GM23338 (cell line): ENCODE data around the gene MT1B. TPM values are rescaled to one million over a fixed set of nuclear protein-coding genes. Genes with fewer than 3 reads are reported as not detected.

Experiments used
- ATAC-seq: fragments of 200-7000 bp; cut with Tn5 transposase; 3 replicates; pipeline ENCODE4 v1.9.1; 2020
- DNase-seq: peaks from one replicate; pipeline ENCODE4 v3.0.0-alpha.2; 2015; ENCODE audit warnings: low spot score
- H2AFZ ChIP-seq: fragments of 200-600 bp; sonication (generic); 2 replicates; pipeline ENCODE4 v1.8.0; 2016; ENCODE audit warnings: antibody characterized with exemption, mild to moderate bottlenecking, moderate library complexity
- H3F3A ChIP-seq: fragments of 200-600 bp; sonication (generic); replicated peaks from 2 replicates; pipeline ENCODE4 v1.8.0; 2017; ENCODE audit warnings: antibody characterized with exemption, mixed run types, low read depth
- H3K27ac ChIP-seq: fragments of 200-600 bp; sonication (generic); 2 replicates; pipeline ENCODE4 v1.6.1; 2016; ENCODE audit warnings: low read depth
- H3K27me3 ChIP-seq: fragments of 200-600 bp; sonication (generic); 2 replicates; pipeline ENCODE4 v1.8.0; 2016; ENCODE audit warnings: mild to moderate bottlenecking, mixed run types, moderate library complexity; ENCODE audit not compliant: insufficient read depth
- H3K36me3 ChIP-seq: fragments of 200-600 bp; sonication (generic); 2 replicates; pipeline ENCODE4 v1.8.0; 2016; ENCODE audit warnings: mild to moderate bottlenecking; ENCODE audit not compliant: insufficient read depth
- H3K4me1 ChIP-seq: fragments of 200-600 bp; sonication (generic); 2 replicates; pipeline ENCODE4 v1.8.0; 2016; ENCODE audit warnings: mild to moderate bottlenecking, moderate library complexity; ENCODE audit not compliant: insufficient read depth
- H3K4me2 ChIP-seq: fragments of 200-600 bp; sonication (generic); 2 replicates; pipeline ENCODE4 v1.7.1; 2017; ENCODE audit warnings: mixed run types
- H3K4me3 ChIP-seq: fragments of 200-600 bp; sonication (generic); 2 replicates; pipeline ENCODE4 v1.6.1; 2016; ENCODE audit warnings: mixed run types
- H3K79me2 ChIP-seq: fragments of 200-600 bp; sonication (generic); replicated peaks from 2 replicates; pipeline ENCODE4 v1.8.0; 2017; ENCODE audit warnings: mild to moderate bottlenecking; ENCODE audit not compliant: insufficient read depth
- H3K9me2 ChIP-seq: fragments of 200-600 bp; sonication (generic); 2 replicates; pipeline ENCODE4 v1.8.0; 2017; ENCODE audit not compliant: insufficient read depth
- H4K20me1 ChIP-seq: fragments of 200-600 bp; sonication (generic); replicated peaks from 2 replicates; pipeline ENCODE4 v1.8.0; 2017; ENCODE audit warnings: mild to moderate bottlenecking; ENCODE audit not compliant: insufficient read depth
- H3K27ac Mint-ChIP-seq: 2 replicates; pipeline ENCODE4 v1.8.0; 2020; ENCODE audit warnings: inconsistent platforms, mild to moderate bottlenecking, moderate library complexity, mixed read lengths
- H3K27me3 Mint-ChIP-seq: 3 replicates; pipeline ENCODE4 v1.8.0; 2022; ENCODE audit warnings: low read depth, mild to moderate bottlenecking, moderate library complexity, mixed read lengths, inconsistent platforms; ENCODE audit not compliant: insufficient read depth, poor library complexity
- H3K36me3 Mint-ChIP-seq: 3 replicates; pipeline ENCODE4 v1.8.0; 2021; ENCODE audit warnings: low read depth, mild to moderate bottlenecking, inconsistent platforms, moderate library complexity, mixed read lengths
- H3K4me1 Mint-ChIP-seq: 3 replicates; pipeline ENCODE4 v1.8.0; 2020; ENCODE audit warnings: mild to moderate bottlenecking, inconsistent platforms, mixed read lengths
- H3K4me3 Mint-ChIP-seq: 3 replicates; pipeline ENCODE4 v1.8.0; 2021; ENCODE audit warnings: moderate library complexity, mild to moderate bottlenecking, inconsistent platforms, mixed read lengths
- H3K9me3 Mint-ChIP-seq: 3 replicates; pipeline ENCODE4 v1.8.0; 2020; ENCODE audit warnings: moderate library complexity, mild to moderate bottlenecking, inconsistent platforms, mixed read lengths
- EZH2 ChIP-seq: fragments of 200-600 bp; sonication (generic); IDR thresholded peaks from one replicate; pipeline ENCODE4 v1.8.0; 2017; ENCODE audit warnings: antibody characterized with exemption, mild to moderate bottlenecking, low read depth; ENCODE audit not compliant: unreplicated experiment
- EZH2phosphoT487 ChIP-seq: fragments of 200-600 bp; sonication (generic); IDR thresholded peaks from one replicate; pipeline ENCODE4 v1.8.1; 2018; ENCODE audit warnings: antibody characterized with exemption; ENCODE audit not compliant: unreplicated experiment
- JUNB ChIP-seq: IDR thresholded peaks from one replicate; pipeline ENCODE4 v1.6.1; 2016; ENCODE audit warnings: antibody characterized with exemption; ENCODE audit not compliant: unreplicated experiment
- REST ChIP-seq: IDR thresholded peaks from one replicate; pipeline ENCODE4 v1.6.1; 2018; ENCODE audit warnings: antibody characterized with exemption; ENCODE audit not compliant: unreplicated experiment
- ZNF114 ChIP-seq: fragments of 250-450 bp; sonication (Bioruptor Pico); IDR thresholded peaks from 2 replicates; pipeline ENCODE4 v1.5.0; 2020; ENCODE audit warnings: mild to moderate bottlenecking, moderate library complexity
- ZNF331 ChIP-seq: fragments of 250-450 bp; sonication (Bioruptor Pico); IDR thresholded peaks from 2 replicates; pipeline ENCODE4 v1.5.0; 2020; ENCODE audit warnings: low read depth, mild to moderate bottlenecking, moderate library complexity
- polyA plus RNA-seq: library from polyadenylated mRNA; unstranded; fragments of >200 nt; fragmentation: Nextera tagmentation; extraction: Ambion mirVana; gene quantifications from 2 replicates; pipeline ENCODE4 v1.2.1, GENCODE V29; 2016
- total RNA-seq: library from RNA; depleted of rRNA; stranded (reverse); fragments of >200 nt; shearing (Covaris generic); gene quantifications from 2 replicates; pipeline ENCODE4 v1.2.3, GENCODE V29; 2014

MT1B gene
- total and polyA plus RNA-seq, 2 experiments from 2014 or later, result not detected

- Histone ChIP-seq H3K79me2 (no peaks in the 10 kb centered on the region), H3K36me3 (no peaks in the 10 kb centered on the region), H3K27me3 (peaks cover 100% of the 10 kb centered on the region), H3K27ac (no peak overlapping the region), H3F3A (peaks cover 9% of the 10 kb centered on the region; the same call in 1 of the 2 replicates), H4K20me1 (peaks cover 19% of the 10 kb centered on the region), H3K4me3 (no peak overlapping the region), H3K4me1 (peaks cover 22% of the 10 kb centered on the region; the same call in 1 of the 2 replicates), H3K9me2 (no peaks in the 10 kb centered on the region), H2AFZ (no peak overlapping the region), H3K4me2 (no peak overlapping the region)
- Mint-ChIP-seq H3K27ac (no peak overlapping the region), H3K4me3 (no peak overlapping the region), H3K27me3 (peaks cover 99% of the 10 kb centered on the region), H3K36me3 (peaks cover 14% of the 10 kb centered on the region; the same call in 2 of the 3 replicates), H3K9me3 (no peaks in the 10 kb centered on the region; the same call in 2 of the 3 replicates), H3K4me1 (peaks cover 28% of the 10 kb centered on the region)
- TF ChIP-seq EZH2 (peak; percentile 33), JUNB (no peak)
- no peak for ATAC-seq
- DNase-seq, result no peak
These were observed 21.6 kb upstream of the MT1B start for GRCh38 chr16:56630134-56630533.

- ATAC-seq (no peak), DNase-seq (no peak)
- H3K4me3 ChIP-seq, result no peak overlapping the region; the same call in 1 of the 2 replicates
- no peak overlapping the region for H3K4me2 ChIP-seq
- no peak overlapping the region for H3K27ac ChIP-seq
- H3K36me3 Mint-ChIP-seq, result peaks cover 12% of the 10 kb centered on the region; the same call in 2 of the 3 replicates
- peaks cover 14% of the 10 kb centered on the region; the same call in 1 of the 2 replicates for H3K4me1 ChIP-seq
- peaks cover 4% of the 10 kb centered on the region; the same call in 1 of the 2 replicates for H3F3A ChIP-seq
- H3K4me3 Mint-ChIP-seq, result peak overlapping the region; percentile 76; the same call in 2 of the 3 replicates
- no peaks in the 10 kb centered on the region for H3K36me3 ChIP-seq
- peaks cover 100% of the 10 kb centered on the region for H3K27me3 ChIP-seq
- peaks cover 100% of the 10 kb centered on the region for H3K27me3 Mint-ChIP-seq
- H3K27ac Mint-ChIP-seq, result no peak overlapping the region
- no peaks in the 10 kb centered on the region; the same call in 2 of the 3 replicates for H3K9me3 Mint-ChIP-seq
- H3K79me2 ChIP-seq, result no peaks in the 10 kb centered on the region
- H3K9me2 ChIP-seq, result no peaks in the 10 kb centered on the region
- H2AFZ ChIP-seq, result no peak overlapping the region
- H4K20me1 ChIP-seq, result peaks cover 19% of the 10 kb centered on the region
- H3K4me1 Mint-ChIP-seq, result peaks cover 27% of the 10 kb centered on the region
- TF ChIP-seq ZNF331, result no peak
- peak; percentile 62 for TF ChIP-seq EZH2
These were observed 20.5 kb upstream of the MT1B start for GRCh38 chr16:56631197-56631596.

- TF ChIP-seq REST (no peak), EZH2 (peak; percentile 89), EZH2phosphoT487 (peak; percentile 18), ZNF114 (CRISPR knock-in tag) (no peak)
- Mint-ChIP-seq H3K36me3 (peaks cover 6% of the 10 kb centered on the region; the same call in 2 of the 3 replicates), H3K9me3 (no peaks in the 10 kb centered on the region; the same call in 2 of the 3 replicates), H3K27ac (no peak overlapping the region), H3K27me3 (peaks cover 100% of the 10 kb centered on the region), H3K4me1 (peaks cover 26% of the 10 kb centered on the region), H3K4me3 (peak overlapping the region; percentile 76)
- Histone ChIP-seq H3K27me3 (peaks cover 100% of the 10 kb centered on the region), H4K20me1 (peaks cover 19% of the 10 kb centered on the region), H3K4me2 (peak overlapping the region; percentile 85), H3K4me3 (peak overlapping the region; percentile 60), H3K79me2 (no peaks in the 10 kb centered on the region), H3K9me2 (no peaks in the 10 kb centered on the region), H2AFZ (no peak overlapping the region; the same call in 1 of the 2 replicates), H3F3A (peaks cover 4% of the 10 kb centered on the region; the same call in 1 of the 2 replicates), H3K27ac (no peak overlapping the region), H3K36me3 (no peaks in the 10 kb centered on the region), H3K4me1 (peaks cover 14% of the 10 kb centered on the region; the same call in 1 of the 2 replicates)
- ATAC-seq (no peak), DNase-seq (no peak)
These were observed 19.9 kb upstream of the MT1B start for GRCh38 chr16:56631832-56632155.
